ENCODE measurements around the gene JAZF1. TPM values are rescaled to one million over a fixed set of nuclear protein-coding genes. Genes with fewer than 3 reads are reported as not detected.

The JAZF1 gene
- total and polyA plus RNA-seq, 9 of the 15 experiments (the other 6 are each of a cell fraction or from before 2014, with no cell fraction given) = 0.04 to 0.64 (median 0.11) TPM; not detected in 3

DNA sequence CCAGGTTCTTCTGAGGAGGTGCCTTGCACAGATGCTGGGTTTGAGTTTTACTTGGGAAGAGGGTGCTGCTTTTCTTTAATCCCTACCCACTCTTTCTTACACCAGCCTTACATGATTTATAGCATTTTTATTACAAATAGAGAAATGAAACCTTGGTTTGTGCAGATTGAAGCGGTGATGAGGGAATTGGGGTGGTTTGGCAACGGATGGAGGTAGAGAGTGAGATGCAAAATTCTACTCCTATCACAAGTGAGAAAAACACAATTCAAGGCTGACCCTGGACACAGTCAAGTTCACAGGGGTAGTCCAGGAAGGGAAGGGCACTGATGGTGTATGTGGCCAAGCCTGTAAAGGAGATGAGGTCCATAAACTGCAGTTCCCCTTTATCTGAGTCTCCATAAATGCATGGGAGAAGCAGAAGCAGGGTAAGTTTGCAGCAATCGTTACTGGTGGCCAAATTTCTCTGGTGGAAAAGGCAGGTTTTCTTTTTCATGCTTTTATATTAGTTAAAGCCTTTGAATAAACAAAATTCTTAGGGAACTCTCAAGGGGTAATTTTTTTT is 214.3 kb downstream of the JAZF1 start:
- no peak overlapping the region for H3K9ac ChIP-seq (ENCODE audit: insufficient read depth in 1 of 2, low read depth in 2 of 2, low read length in 2 of 2)
- no peak for ATAC-seq
- no peak overlapping the region for H3K4me3 ChIP-seq
- H2AFZ ChIP-seq (ENCODE audit: low read depth, low read length) = no peak overlapping the region
- no peaks in the 10 kb centered on the region for H3K9me1 ChIP-seq (ENCODE audit: control insufficient read depth, insufficient read depth, low read length)
- DNase-seq (ENCODE audit: extremely low read depth in 1 of 4, low spot score in 3 of 4) = no peak
- in situ Hi-C loops (cut with MboI) (no loop called here), intact Hi-C loops (cut with micrococcal nuclease) (no loop called here)
- ChIA-PET POLR2A (interaction anchor here (0.6 kb wide), 1 partner anchor 1285 kb away, joined by 3 read pairs; no protein-coding TSS in a partner anchor), CTCF (ENCODE audit: low intra/inter-chr PET ratio) (no interaction called here)
- H3K36me3 ChIP-seq (ENCODE audit: control insufficient read depth, insufficient read depth, low read length) = no peaks in the 10 kb centered on the region
- H3K4me2 ChIP-seq (ENCODE audit: insufficient read depth, low read length) = no peak overlapping the region
- no peak for FAIRE-seq
- H3K4me1 ChIP-seq (replicated peaks in 1 of 2; ENCODE audit: control insufficient read depth in 2 of 2, insufficient read depth in 2 of 2, low read length in 2 of 2) = no peaks in the 10 kb centered on the region
- 0% methylated on average over 3 of the region's 3 CpGs for WGBS (ENCODE audit: insufficient coverage, low coverage, missing lambda C conversion rate)
- H3K79me2 ChIP-seq (ENCODE audit: control insufficient read depth, insufficient read depth, low read length) = no peaks in the 10 kb centered on the region
- no peaks in the 10 kb centered on the region for H4K20me1 ChIP-seq (replicated peaks; ENCODE audit: control insufficient read depth, insufficient read depth, low read length)
- H3K9me3 ChIP-seq (replicated peaks; ENCODE audit: control insufficient read depth, insufficient read depth, low read depth, low read length) = no peaks in the 10 kb centered on the region
- BruUV-seq (replicated peaks) = no TSS peak
- H3K27ac ChIP-seq (ENCODE audit: extremely low read depth, low read depth, low read length) = no peak overlapping the region
- peaks cover 3 to 7% of the 10 kb centered on the region in 2 experiments; a peak in 3 of 5 replicates for H3K27me3 ChIP-seq (ENCODE audit: control insufficient read depth in 2 of 2, insufficient read depth in 2 of 2, low read length in 2 of 2)
- TF ChIP-seq RFX1 (IDR thresholded peaks at IDR 0.05) (no peak), COPS2 (conservative IDR thresholded peaks at IDR 0.05) (no peak), TCF7 (IDR thresholded peaks at IDR 0.05; ENCODE audit: borderline replicate concordance) (no peak)
- TF ChIP-seq, protein P1, sequence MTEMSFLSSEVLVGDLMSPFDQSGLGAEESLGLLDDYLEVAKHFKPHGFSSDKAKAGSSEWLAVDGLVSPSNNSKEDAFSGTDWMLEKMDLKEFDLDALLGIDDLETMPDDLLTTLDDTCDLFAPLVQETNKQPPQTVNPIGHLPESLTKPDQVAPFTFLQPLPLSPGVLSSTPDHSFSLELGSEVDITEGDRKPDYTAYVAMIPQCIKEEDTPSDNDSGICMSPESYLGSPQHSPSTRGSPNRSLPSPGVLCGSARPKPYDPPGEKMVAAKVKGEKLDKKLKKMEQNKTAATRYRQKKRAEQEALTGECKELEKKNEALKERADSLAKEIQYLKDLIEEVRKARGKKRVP (CRISPR knock-in tag; IDR thresholded peaks at IDR 0.05) = no peak

DNA sequence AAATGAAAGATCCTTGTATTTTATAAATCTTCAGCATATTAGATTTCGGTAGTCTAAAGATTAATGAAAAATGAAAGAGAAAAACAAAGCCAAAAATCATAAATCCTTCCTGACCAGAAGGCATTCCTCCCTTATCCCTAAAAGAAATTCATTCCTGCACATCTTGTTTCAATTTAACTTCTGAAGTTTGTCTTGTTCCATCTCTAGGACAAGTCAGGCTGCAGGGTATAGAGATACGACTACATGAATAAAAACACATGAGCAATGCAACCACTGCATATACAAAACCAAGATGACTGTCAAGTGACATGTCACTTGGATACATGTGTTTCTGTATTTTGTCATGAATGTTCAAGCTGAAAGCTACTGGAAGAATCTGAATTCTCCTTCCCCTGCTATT is 214.9 kb downstream of the JAZF1 start:
- no peaks in the 10 kb centered on the region for H3K36me3 ChIP-seq (ENCODE audit: control insufficient read depth, insufficient read depth, low read length)
- H3K9ac ChIP-seq (ENCODE audit: insufficient read depth in 1 of 2, low read depth in 2 of 2, low read length in 2 of 2) = no peak overlapping the region
- H2AFZ ChIP-seq (ENCODE audit: low read depth, low read length) = no peak overlapping the region
- in situ Hi-C loops (cut with MboI) = no loop called here
- TF ChIP-seq, protein P2, sequence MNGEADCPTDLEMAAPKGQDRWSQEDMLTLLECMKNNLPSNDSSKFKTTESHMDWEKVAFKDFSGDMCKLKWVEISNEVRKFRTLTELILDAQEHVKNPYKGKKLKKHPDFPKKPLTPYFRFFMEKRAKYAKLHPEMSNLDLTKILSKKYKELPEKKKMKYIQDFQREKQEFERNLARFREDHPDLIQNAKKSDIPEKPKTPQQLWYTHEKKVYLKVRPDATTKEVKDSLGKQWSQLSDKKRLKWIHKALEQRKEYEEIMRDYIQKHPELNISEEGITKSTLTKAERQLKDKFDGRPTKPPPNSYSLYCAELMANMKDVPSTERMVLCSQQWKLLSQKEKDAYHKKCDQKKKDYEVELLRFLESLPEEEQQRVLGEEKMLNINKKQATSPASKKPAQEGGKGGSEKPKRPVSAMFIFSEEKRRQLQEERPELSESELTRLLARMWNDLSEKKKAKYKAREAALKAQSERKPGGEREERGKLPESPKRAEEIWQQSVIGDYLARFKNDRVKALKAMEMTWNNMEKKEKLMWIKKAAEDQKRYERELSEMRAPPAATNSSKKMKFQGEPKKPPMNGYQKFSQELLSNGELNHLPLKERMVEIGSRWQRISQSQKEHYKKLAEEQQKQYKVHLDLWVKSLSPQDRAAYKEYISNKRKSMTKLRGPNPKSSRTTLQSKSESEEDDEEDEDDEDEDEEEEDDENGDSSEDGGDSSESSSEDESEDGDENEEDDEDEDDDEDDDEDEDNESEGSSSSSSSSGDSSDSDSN (IDR thresholded peaks at IDR 0.05; ENCODE audit: borderline replicate concordance in 1 of 2, low read depth in 2 of 2, low read length in 2 of 2) = no peak
- ChIA-PET POLR2A (no interaction called here), CTCF (ENCODE audit: low intra/inter-chr PET ratio) (no interaction called here)
- no peak for ATAC-seq
- no peak overlapping the region for H3K4me3 ChIP-seq
- no peaks in the 10 kb centered on the region for H3K9me1 ChIP-seq (ENCODE audit: control insufficient read depth, insufficient read depth, low read length)
- no peak for DNase-seq (ENCODE audit: extremely low read depth in 1 of 4, low spot score in 3 of 4)
- no peaks in the 10 kb centered on the region for H3K79me2 ChIP-seq (ENCODE audit: control insufficient read depth, insufficient read depth, low read length)
- no TSS peak for BruUV-seq (replicated peaks)
- FAIRE-seq = no peak
- H3K27me3 ChIP-seq (ENCODE audit: control insufficient read depth in 2 of 2, insufficient read depth in 2 of 2, low read length in 2 of 2) = peaks cover 0 to 2% of the 10 kb centered on the region in 2 experiments; a peak in 2 of 5 replicates
- H3K9me3 ChIP-seq (replicated peaks; ENCODE audit: control insufficient read depth, insufficient read depth, low read depth, low read length) = no peaks in the 10 kb centered on the region
- intact Hi-C loops (cut with micrococcal nuclease) = no loop called here
- no peak overlapping the region for H3K4me2 ChIP-seq (ENCODE audit: insufficient read depth, low read length)
- WGBS (ENCODE audit: insufficient coverage, low coverage, missing lambda C conversion rate) = 0% methylated on average over 2 of the region's 2 CpGs
- no peaks in the 10 kb centered on the region for H3K4me1 ChIP-seq (replicated peaks in 1 of 2; ENCODE audit: control insufficient read depth in 2 of 2, insufficient read depth in 2 of 2, low read length in 2 of 2)
- no peaks in the 10 kb centered on the region for H4K20me1 ChIP-seq (replicated peaks; ENCODE audit: control insufficient read depth, insufficient read depth, low read length)
- no peak overlapping the region for H3K27ac ChIP-seq (ENCODE audit: extremely low read depth, low read depth, low read length)

Data from K562 (cell line).